KMS-11 (cell line): ENCODE measurements around the gene RPS6KA5.
"Not testable (repeated sequence)": the region's sequence is repeated elsewhere in the genome, so short reads cannot be mapped to it uniquely, and the experiment has no call there.

Experiments
- H2AFZ ChIP-seq: fragments of 200-600 bp; sonication (generic); 2 replicates; pipeline ENCODE4 v1.6.1; 2016; ENCODE audit warnings: antibody characterized with exemption, mixed run types, low read depth
- H3K27ac ChIP-seq: fragments of 200-600 bp; sonication (generic); 2 replicates; pipeline ENCODE4 v1.6.1; 2016; ENCODE audit warnings: mild to moderate bottlenecking, mixed run types
- H3K27me3 ChIP-seq: fragments of 200-600 bp; sonication (generic); 2 replicates; pipeline ENCODE4 v1.6.1; 2017; ENCODE audit warnings: mild to moderate bottlenecking, low read depth, mixed run types, moderate library complexity; ENCODE audit not compliant: insufficient read depth
- H3K36me3 ChIP-seq: fragments of 200-600 bp; sonication (generic); 2 replicates; pipeline ENCODE4 v1.6.1; 2017; ENCODE audit warnings: mild to moderate bottlenecking, mixed run types; ENCODE audit not compliant: insufficient read depth
- H3K4me1 ChIP-seq: fragments of 200-600 bp; sonication (generic); 2 replicates; pipeline ENCODE4 v1.6.1; 2016; ENCODE audit warnings: mild to moderate bottlenecking, low read depth, mixed run types; ENCODE audit not compliant: poor library complexity, severe bottlenecking
- H3K4me2 ChIP-seq: fragments of 200-600 bp; sonication (generic); 2 replicates; pipeline ENCODE4 v1.7.0; 2016; ENCODE audit warnings: mild to moderate bottlenecking, mixed run types
- H3K4me3 ChIP-seq: fragments of 200-600 bp; sonication (generic); IDR thresholded peaks from 2 replicates; pipeline ENCODE4 v1.6.1; 2017; ENCODE audit warnings: low read depth, low read length, mixed read lengths; ENCODE audit not compliant: insufficient read depth
- H3K79me2 ChIP-seq: fragments of 200-600 bp; sonication (generic); 2 replicates; pipeline ENCODE4 v1.6.1; 2016; ENCODE audit warnings: low read depth, mixed run types; ENCODE audit not compliant: insufficient read depth
- H3K9ac ChIP-seq: fragments of 200-600 bp; sonication (generic); 2 replicates; pipeline ENCODE4 v1.6.1; 2016; ENCODE audit warnings: mild to moderate bottlenecking, mixed run types
- H4K20me1 ChIP-seq: fragments of 200-600 bp; sonication (generic); 2 replicates; pipeline ENCODE4 v1.6.1; 2016; ENCODE audit warnings: mild to moderate bottlenecking, mixed run types; ENCODE audit not compliant: insufficient read depth
- TF ChIP-seq, protein P1 (sequence below): fragments of 200-600 bp; sonication (generic); conservative IDR thresholded peaks from 2 replicates; pipeline ENCODE4 v1.6.1; 2017; ENCODE audit warnings: low read depth, mild to moderate bottlenecking, antibody characterized with exemption, low read length, moderate library complexity, mixed read lengths

Gene RPS6KA5

DNA sequence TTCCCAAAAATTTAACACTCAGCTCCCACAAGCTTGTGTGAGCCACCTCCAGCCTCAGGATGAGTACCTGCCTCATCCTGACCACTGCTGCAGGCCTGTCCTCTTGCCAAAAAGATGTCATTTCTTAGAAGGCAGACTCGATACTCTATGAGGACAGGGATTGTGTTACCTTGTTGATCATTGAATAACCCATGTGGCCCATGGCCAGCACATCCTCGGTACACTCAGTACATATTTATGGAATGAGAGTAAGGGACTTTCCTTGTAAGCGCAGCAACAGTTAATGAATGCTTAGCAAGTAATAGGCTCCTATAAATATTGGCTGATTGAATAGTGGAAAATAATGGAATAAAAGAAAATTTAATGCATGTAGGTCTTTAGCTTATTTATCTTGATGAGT lies 38.1 kb upstream of the RPS6KA5 start:
- Histone ChIP-seq H3K4me1 (no peaks in the 10 kb centered on the region), H3K36me3 (no peaks in the 10 kb centered on the region), H3K4me2 (no peak overlapping the region), H4K20me1 (no peaks in the 10 kb centered on the region), H3K79me2 (no peaks in the 10 kb centered on the region), H3K27ac (no peak overlapping the region), H3K27me3 (no peaks in the 10 kb centered on the region), H2AFZ (no peak overlapping the region), H3K9ac (no peak overlapping the region), H3K4me3 (no peak overlapping the region)
- TF ChIP-seq, protein P1, sequence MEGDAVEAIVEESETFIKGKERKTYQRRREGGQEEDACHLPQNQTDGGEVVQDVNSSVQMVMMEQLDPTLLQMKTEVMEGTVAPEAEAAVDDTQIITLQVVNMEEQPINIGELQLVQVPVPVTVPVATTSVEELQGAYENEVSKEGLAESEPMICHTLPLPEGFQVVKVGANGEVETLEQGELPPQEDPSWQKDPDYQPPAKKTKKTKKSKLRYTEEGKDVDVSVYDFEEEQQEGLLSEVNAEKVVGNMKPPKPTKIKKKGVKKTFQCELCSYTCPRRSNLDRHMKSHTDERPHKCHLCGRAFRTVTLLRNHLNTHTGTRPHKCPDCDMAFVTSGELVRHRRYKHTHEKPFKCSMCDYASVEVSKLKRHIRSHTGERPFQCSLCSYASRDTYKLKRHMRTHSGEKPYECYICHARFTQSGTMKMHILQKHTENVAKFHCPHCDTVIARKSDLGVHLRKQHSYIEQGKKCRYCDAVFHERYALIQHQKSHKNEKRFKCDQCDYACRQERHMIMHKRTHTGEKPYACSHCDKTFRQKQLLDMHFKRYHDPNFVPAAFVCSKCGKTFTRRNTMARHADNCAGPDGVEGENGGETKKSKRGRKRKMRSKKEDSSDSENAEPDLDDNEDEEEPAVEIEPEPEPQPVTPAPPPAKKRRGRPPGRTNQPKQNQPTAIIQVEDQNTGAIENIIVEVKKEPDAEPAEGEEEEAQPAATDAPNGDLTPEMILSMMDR, result no peak

DNA sequence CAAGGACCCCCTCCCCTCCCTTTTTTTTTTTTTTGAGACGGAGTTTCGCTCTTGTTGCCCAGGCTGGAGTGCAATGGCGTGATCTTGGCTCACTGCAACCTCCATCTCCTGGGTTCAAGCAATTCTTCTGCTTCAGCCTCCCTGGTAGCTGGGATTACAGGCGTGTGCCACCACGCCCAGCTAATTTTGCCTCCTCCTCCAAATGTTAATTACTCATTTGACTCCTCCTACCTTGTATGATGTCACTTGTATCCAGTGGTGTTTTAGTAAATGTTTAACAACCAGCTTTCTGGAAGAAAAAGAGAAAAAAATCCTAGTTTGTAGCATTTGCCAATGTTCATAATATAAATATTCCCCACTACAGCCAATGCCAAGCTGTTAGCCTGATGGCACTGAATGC lies 37.2 kb upstream of the RPS6KA5 start:
- H3K9ac ChIP-seq, H3K27me3 ChIP-seq, H2AFZ ChIP-seq, H3K36me3 ChIP-seq, H3K4me3 ChIP-seq, H3K79me2 ChIP-seq, H3K4me1 ChIP-seq, H3K4me2 ChIP-seq, H3K27ac ChIP-seq, H4K20me1 ChIP-seq: not testable (repeated sequence)

DNA sequence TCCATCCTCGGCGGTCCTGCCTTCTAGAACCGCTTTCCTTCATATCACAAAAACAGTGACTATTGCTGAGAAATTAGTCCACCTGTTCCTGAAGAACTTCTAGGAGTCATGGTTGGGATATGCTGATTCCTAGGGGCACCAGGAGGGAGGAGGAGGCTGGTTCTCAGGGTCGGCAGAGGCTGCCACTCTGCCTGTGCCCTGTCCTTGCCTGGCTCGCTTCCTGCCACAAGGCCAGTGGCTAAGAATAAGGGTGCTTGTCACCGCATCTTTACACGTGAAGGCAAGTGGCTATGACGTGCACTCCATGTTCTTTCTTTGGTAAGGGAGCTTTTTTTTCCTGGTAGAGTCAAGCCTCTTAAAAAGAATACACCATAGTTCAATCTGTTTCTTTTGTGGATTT lies 34.7 kb upstream of the RPS6KA5 start:
- TF ChIP-seq, protein P1, result no peak

DNA sequence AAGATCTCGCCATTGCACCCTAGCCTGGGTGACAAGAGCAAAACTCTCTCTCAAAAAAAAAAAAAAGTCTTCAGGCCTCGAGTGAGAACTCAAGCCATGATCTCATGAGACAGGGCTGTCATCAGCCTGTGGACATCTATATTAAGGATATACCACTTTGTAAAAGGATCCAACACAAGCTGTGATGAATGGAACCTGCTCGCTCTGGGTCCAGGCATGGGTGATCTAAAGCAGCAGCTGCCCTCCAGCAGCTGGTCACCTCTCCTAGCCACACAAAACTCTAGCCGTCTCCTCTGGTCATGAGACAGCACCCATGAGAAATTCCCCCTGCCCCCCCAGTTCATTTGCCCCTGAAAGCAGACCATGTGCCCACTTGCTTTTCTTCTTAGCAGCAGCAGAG lies 34.3 kb upstream of the RPS6KA5 start:
- Histone ChIP-seq H4K20me1 (no peaks in the 10 kb centered on the region), H3K27ac (no peak overlapping the region), H3K9ac (no peak overlapping the region), H3K4me1 (no peaks in the 10 kb centered on the region), H3K27me3 (no peaks in the 10 kb centered on the region), H3K36me3 (no peaks in the 10 kb centered on the region), H3K4me3 (no peak overlapping the region), H2AFZ (no peak overlapping the region), H3K4me2 (no peak overlapping the region), H3K79me2 (no peaks in the 10 kb centered on the region)
- TF ChIP-seq, protein P1, result no peak

More for the DNA sequence above, 34.7 kb upstream of the RPS6KA5 start:
- Histone ChIP-seq H2AFZ (no peak overlapping the region), H3K4me1 (no peaks in the 10 kb centered on the region), H3K27me3 (no peaks in the 10 kb centered on the region), H3K79me2 (no peaks in the 10 kb centered on the region), H3K9ac (no peak overlapping the region), H3K4me2 (no peak overlapping the region), H3K4me3 (no peak overlapping the region), H4K20me1 (no peaks in the 10 kb centered on the region), H3K27ac (no peak overlapping the region), H3K36me3 (no peaks in the 10 kb centered on the region)

DNA sequence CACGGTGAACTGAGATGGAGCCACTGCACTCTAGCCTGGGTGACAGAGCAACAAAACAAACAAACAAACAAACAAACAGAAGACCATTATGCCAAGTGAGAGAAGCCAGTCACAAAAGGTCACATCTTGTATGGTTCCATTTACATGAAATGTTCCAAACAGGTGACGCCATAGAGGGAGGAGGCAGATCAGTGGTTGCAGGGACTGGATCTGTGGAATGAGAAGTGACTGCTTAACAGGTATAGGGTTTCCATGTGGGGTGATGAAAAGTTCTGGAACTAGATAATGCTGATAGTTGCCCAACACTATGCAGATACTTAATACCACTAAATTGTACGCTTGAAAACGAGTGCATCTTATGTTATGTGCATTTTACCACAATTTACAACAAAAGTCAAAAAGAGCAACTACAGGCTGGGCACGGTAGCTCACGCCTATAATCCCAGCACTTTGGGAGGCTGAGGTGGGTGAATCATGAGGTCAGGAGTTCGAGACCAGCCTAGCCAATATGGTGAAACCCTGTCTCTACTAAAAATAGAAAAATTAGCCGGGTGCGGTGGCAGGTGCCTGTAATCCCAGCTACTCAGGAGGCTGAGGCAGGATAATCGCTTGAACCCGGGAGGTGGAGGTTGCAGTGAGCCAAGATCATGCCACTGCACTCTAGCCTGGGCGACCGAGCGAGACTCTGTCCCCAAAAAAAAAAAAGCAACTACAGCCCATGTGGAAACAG lies 33.5 kb upstream of the RPS6KA5 start:
- not testable (repeated sequence) for H3K9ac ChIP-seq, H3K4me1 ChIP-seq, H3K27ac ChIP-seq, H3K79me2 ChIP-seq, H3K27me3 ChIP-seq, H3K36me3 ChIP-seq, H4K20me1 ChIP-seq, H3K4me2 ChIP-seq, H3K4me3 ChIP-seq, H2AFZ ChIP-seq
